H1 (cell line): ENCODE results near the gene FCHSD1. TPM values are rescaled to one million over a fixed set of nuclear protein-coding genes. Genes with fewer than 3 reads are reported as not detected.

Experiments
- CTCF ChIA-PET: fragments of 300-600 bp; sonication (Branson Sonifier 250); formaldehyde crosslinking; loops from one replicate; lab custom pipeline; 2021; ENCODE audit not compliant: partially characterized antibody; lab: Charles Lee
- POLR2A ChIA-PET: fragments of 300-600 bp; sonication (Branson Sonifier 250); formaldehyde crosslinking; loops from one replicate; lab custom pipeline; 2021; ENCODE audit warnings: inconsistent platforms; ENCODE audit not compliant: partially characterized antibody; lab: Charles Lee
- DNase-seq, 2 experiments: peaks; one replicate each; pipeline versions ENCODE4 v3.0.0 to v3.0.0-alpha.2; 2010 to 2022; ENCODE audit warnings: low spot score in 2 of 2, low read depth in 1 of 2, mixed read lengths in 1 of 2
- FAIRE-seq: peaks from 2 replicates; lab custom pipeline; 2011; peaks lifted over from hg19 to GRCh38; lab: Jason Lieb, UNC
- H2AFZ ChIP-seq: 2 replicates; pipeline ENCODE4 v1.8.1; 2012; ENCODE audit warnings: low read length, inconsistent platforms
- H2AK5ac ChIP-seq: 2 replicates; pipeline ENCODE4 v1.6.1; 2013; ENCODE audit warnings: low read depth, low read length
- H2BK120ac ChIP-seq: replicated peaks from 2 replicates; pipeline ENCODE3; 2013; ENCODE audit warnings: low read depth, low read length, inconsistent platforms
- H2BK12ac ChIP-seq: 2 replicates; pipeline ENCODE4 v1.6.1; 2013; ENCODE audit warnings: low read depth, low read length
- H2BK15ac ChIP-seq: 2 replicates; pipeline ENCODE4 v1.6.1; 2013; ENCODE audit warnings: low read length
- H2BK20ac ChIP-seq: 2 replicates; pipeline ENCODE4 v1.6.1; 2013; ENCODE audit warnings: low read length
- H2BK5ac ChIP-seq: 2 replicates; pipeline ENCODE4 v1.6.1; 2013; ENCODE audit warnings: low read depth, low read length
- H3K14ac ChIP-seq: 2 replicates; pipeline ENCODE4 v1.6.1; 2013; ENCODE audit warnings: inconsistent platforms; ENCODE audit not compliant: insufficient read length
- H3K18ac ChIP-seq: 2 replicates; pipeline ENCODE4 v1.6.1; 2013; ENCODE audit warnings: low read length; ENCODE audit errors: extremely low read depth
- H3K23ac ChIP-seq: 2 replicates; pipeline ENCODE4 v1.6.1; 2013; ENCODE audit warnings: inconsistent platforms; ENCODE audit not compliant: insufficient read length
- H3K23me2 ChIP-seq: 2 replicates; pipeline ENCODE4 v1.6.1; 2013; ENCODE audit warnings: low read depth, low read length
- H3K27ac ChIP-seq: 2 replicates; pipeline ENCODE4 v1.6.1; 2011; ENCODE audit warnings: low read depth, low read length, inconsistent platforms
- H3K27me3 ChIP-seq, 4 experiments: replicated peaks in 1 of 4; 1 replicate in 1 of 4; 2 replicates in 3 of 4; pipeline versions ENCODE4 v1.6.1 to v1.8.1; 2011 to 2013; ENCODE audit warnings: low read length in 3 of 4, mild to moderate bottlenecking in 3 of 4, inconsistent platforms in 2 of 4, mixed read lengths in 2 of 4, moderate library complexity in 1 of 4; ENCODE audit not compliant: control insufficient read depth in 3 of 4, insufficient read depth in 3 of 4; ENCODE audit errors: extremely low read depth in 1 of 4
- H3K36me3 ChIP-seq, 4 experiments: 2 replicates each; pipeline versions ENCODE4 v1.6.1 to v1.8.1; 2011 to 2013; ENCODE audit warnings: mild to moderate bottlenecking in 4 of 4, low read length in 3 of 4, moderate library complexity in 2 of 4, control low read depth in 1 of 4, inconsistent platforms in 1 of 4; ENCODE audit not compliant: insufficient read depth in 4 of 4, control insufficient read depth in 2 of 4
- H3K4ac ChIP-seq: replicated peaks from 2 replicates; pipeline ENCODE3; 2013; ENCODE audit warnings: low read length, low read depth, mixed read lengths, inconsistent platforms; ENCODE audit not compliant: insufficient read length
- H3K4me1 ChIP-seq, 4 experiments: replicated peaks in 1 of 4; 1 replicate in 1 of 4; 2 replicates in 3 of 4; pipeline versions ENCODE4 v1.6.1 to v1.8.1; 2011 to 2013; ENCODE audit warnings: low read length in 3 of 4, inconsistent platforms in 2 of 4, mixed read lengths in 1 of 4; ENCODE audit not compliant: insufficient read depth in 4 of 4, control insufficient read depth in 3 of 4
- H3K4me2 ChIP-seq, 2 experiments: 2 replicates each; pipeline versions ENCODE4 v1.6.1 to v1.8.1; 2011 to 2013; ENCODE audit warnings: low read depth in 2 of 2, low read length in 2 of 2, control low read depth in 1 of 2, inconsistent platforms in 1 of 2, mild to moderate bottlenecking in 1 of 2; ENCODE audit not compliant: insufficient read depth in 1 of 2
- H3K4me3 ChIP-seq, 4 experiments: fragments of 200-600, 300-600 bp in 1 of 4; sonication (generic), shearing (Covaris generic), sonication (Bioruptor Twin) in 1 of 4; 2 replicates each; pipeline versions ENCODE4 v1.5.1 to v1.8.1; 2011 to 2016; ENCODE audit warnings: low read length in 4 of 4, low read depth in 3 of 4, control low read depth in 2 of 4, inconsistent platforms in 2 of 4, mild to moderate bottlenecking in 2 of 4, mixed read lengths in 1 of 4, moderate library complexity in 1 of 4; ENCODE audit not compliant: insufficient read depth in 2 of 4; ENCODE audit errors: extremely low read depth in 1 of 4
- H3K56ac ChIP-seq: replicated peaks from 2 replicates; pipeline ENCODE3; 2013; ENCODE audit warnings: low read depth, mild to moderate bottlenecking, mixed read lengths, low read length, inconsistent platforms; ENCODE audit not compliant: insufficient read length
- H3K79me1 ChIP-seq: 2 replicates; pipeline ENCODE4 v1.6.1; 2013; ENCODE audit warnings: low read depth, low read length, control low read depth
- H3K79me2 ChIP-seq, 2 experiments: 2 replicates each; pipeline versions ENCODE4 v1.6.1 to v1.8.1; 2012 to 2013; ENCODE audit warnings: low read length in 2 of 2, mild to moderate bottlenecking in 2 of 2, inconsistent platforms in 1 of 2; ENCODE audit not compliant: insufficient read depth in 2 of 2, control insufficient read depth in 1 of 2
- H3K9ac ChIP-seq, 4 experiments: replicated peaks in 1 of 4; 1 replicate in 1 of 4; 2 replicates in 3 of 4; pipeline versions ENCODE4 v1.6.1 to v1.8.1; 2011 to 2013; ENCODE audit warnings: low read depth in 3 of 4, low read length in 3 of 4, control low read depth in 2 of 4, mild to moderate bottlenecking in 2 of 4, moderate library complexity in 2 of 4, inconsistent platforms in 1 of 4; ENCODE audit errors: extremely low read depth in 1 of 4
- H3K9me3 ChIP-seq, 2 experiments: 2 replicates each; pipeline versions ENCODE4 v1.6.1 to v1.8.1; 2012 to 2013; ENCODE audit warnings: mild to moderate bottlenecking in 2 of 2, moderate library complexity in 2 of 2, control low read depth in 1 of 2, inconsistent platforms in 1 of 2, low read depth in 1 of 2, low read length in 1 of 2, mixed read lengths in 1 of 2; ENCODE audit not compliant: insufficient read depth in 2 of 2
- H4K20me1 ChIP-seq, 2 experiments: replicated peaks in 1 of 2; 2 replicates each; pipeline versions ENCODE3 to v1.8.1; 2011 to 2013; ENCODE audit warnings: inconsistent platforms in 2 of 2, low read length in 2 of 2, mild to moderate bottlenecking in 1 of 2; ENCODE audit not compliant: insufficient read depth in 2 of 2, control insufficient read depth in 1 of 2
- H4K5ac ChIP-seq: 2 replicates; pipeline ENCODE4 v1.6.1; 2013; ENCODE audit warnings: low read length, low read depth, mixed read lengths, inconsistent platforms; ENCODE audit not compliant: insufficient read length
- H4K8ac ChIP-seq: 2 replicates; pipeline ENCODE4 v1.8.0; 2013; ENCODE audit warnings: mild to moderate bottlenecking, moderate library complexity, low read length, inconsistent platforms; ENCODE audit not compliant: insufficient read depth; ENCODE audit errors: extremely low read depth
- H4K91ac ChIP-seq: replicated peaks from 2 replicates; pipeline ENCODE3; 2013; ENCODE audit warnings: low read length, mixed read lengths, inconsistent platforms; ENCODE audit not compliant: insufficient read length
- CEBPB ChIP-seq: IDR thresholded peaks from 2 replicates; pipeline ENCODE4 v1.6.1; 2012; ENCODE audit warnings: low read depth, low read length
- CHD2 ChIP-seq: IDR thresholded peaks from 2 replicates; pipeline ENCODE4 v1.6.1; 2012; ENCODE audit warnings: low read length, improper control_type of control experiment
- WGBS, 2 experiments: shearing (Covaris generic) in 1 of 2; methylation state at CpG; one replicate each; pipeline versions ENCODE4 v1.1.6 to v1.1.7; 2013 to 2015; ENCODE audit warnings: low lambda C conversion rate in 2 of 2, mixed read lengths in 2 of 2, inconsistent platforms in 1 of 2, low coverage in 1 of 2, missing lambda C conversion rate in 1 of 2; ENCODE audit not compliant: insufficient replicate concordance in 2 of 2, insufficient coverage in 1 of 2, insufficient read length in 1 of 2; ENCODE audit errors: extremely low coverage in 1 of 2, missing lambda C conversion rate in 1 of 2; 5-methylcytosine and 5-hydroxymethylcytosine counted together
- polyA plus RNA-seq, 7 experiments: library from polyadenylated mRNA; depleted of rRNA in 3 of 7; stranded (reverse) in 5 of 7; unstranded in 2 of 7; fragments of >200 nt in 5 of 7; fragments of 200-250 nt in 2 of 7; gene quantifications; 1 replicate in 5 of 7; 2 replicates in 1 of 7; 4 replicates in 1 of 7; pipeline versions ENCODE4 v1.2.1 to v1.2.3, GENCODE V29; 2011 to 2013; ENCODE audit warnings: missing spikeins in 2 of 7, mixed read lengths in 2 of 7
- total RNA-seq: library from RNA; stranded (reverse); fragmentation: NEBNext Ultra II Directional; extraction: Animal tissue kit (Norgen Biotek cat#: 25700); gene quantifications from 2 replicates; pipeline ENCODE4 v1.2.1, GENCODE V29; 2021

The FCHSD1 gene
- total and polyA plus RNA-seq, 2 of the 8 experiments (the other 6 are each of a cell fraction or from before 2014, with no cell fraction given): 22.0 to 30.1 TPM

GRCh38 chr5:141651728-141652105, 499 bp upstream of the FCHSD1 start:
- Histone ChIP-seq H3K4me3 (peak overlapping the region; percentile 23 to 83 (median 56); a peak in 5 of 8 replicates), H2BK20ac (no peak overlapping the region), H2AK5ac (no peak overlapping the region), H3K56ac (no peak overlapping the region), H3K79me1 (peaks cover 3% of the 10 kb centered on the region; the same call in 1 of the 2 replicates), H3K4me1 (peaks cover 2 to 8% (median 6%) of the 10 kb centered on the region in 4 experiments; a peak in 6 of 7 replicates), H3K9me3 (no peaks in the 10 kb centered on the region), H2BK120ac (no peak overlapping the region), H3K18ac (no peak overlapping the region), H2BK12ac (no peak overlapping the region; the same call in 1 of the 2 replicates), H4K5ac (no peak overlapping the region), H3K14ac (no peak overlapping the region), H3K79me2 (no peaks in the 10 kb centered on the region), H3K23me2 (peaks cover 3% of the 10 kb centered on the region; the same call in 1 of the 2 replicates), H4K8ac (no peak overlapping the region), H4K20me1 (peaks cover 2 to 3% of the 10 kb centered on the region in 2 experiments), H3K27ac (no peak overlapping the region), H3K4me2 (peak overlapping the region; percentile 90 to 97), H2AFZ (no peak overlapping the region; the same call in 1 of the 2 replicates), H3K23ac (no peak overlapping the region), H3K36me3 (peaks cover 0 to 16% (median 10%) of the 10 kb centered on the region in 4 experiments; a peak in 4 of 8 replicates), H3K4ac (no peak overlapping the region), H2BK15ac (no peak overlapping the region), H2BK5ac (no peak overlapping the region), H3K9ac (no peak overlapping the region; a peak in 1 of 7 replicates), H3K27me3 (no peaks in the 10 kb centered on the region; a peak in 1 of 7 replicates), H4K91ac (peak overlapping the region; percentile 17)
- TF ChIP-seq CEBPB (no peak), CHD2 (no peak)
- FAIRE-seq (no peak), DNase-seq (no peak)
- POLR2A ChIA-PET: interaction anchor here (0.8 to 7.3 kb wide), 13 partner anchors 9 to 227 kb away, joined by 3 to 96 read pairs (median 4); partner anchors contain the start of genes DIAPH1, HDAC3, PCDH1 and RELL2
- 51% methylated on average over 9 of the region's 9 CpGs; no CpG with 5 or more reads in 1 of the 2 experiments for WGBS, 2 experiments
- CTCF ChIA-PET: interaction anchor here (0.7 to 1.8 kb wide), 12 partner anchors 9 to 361 kb away, joined by 3 to 7 read pairs (median 4); partner anchors contain the start of genes GNPDA1, HDAC3 and RELL2
